HCEC 1CT (cell line): ENCODE measurements around the gene TPCN2.

Source experiments
- DNase-seq: peaks from one replicate; pipeline ENCODE4 v3.0.0-alpha.2; 2017

TPCN2 gene

DNA sequence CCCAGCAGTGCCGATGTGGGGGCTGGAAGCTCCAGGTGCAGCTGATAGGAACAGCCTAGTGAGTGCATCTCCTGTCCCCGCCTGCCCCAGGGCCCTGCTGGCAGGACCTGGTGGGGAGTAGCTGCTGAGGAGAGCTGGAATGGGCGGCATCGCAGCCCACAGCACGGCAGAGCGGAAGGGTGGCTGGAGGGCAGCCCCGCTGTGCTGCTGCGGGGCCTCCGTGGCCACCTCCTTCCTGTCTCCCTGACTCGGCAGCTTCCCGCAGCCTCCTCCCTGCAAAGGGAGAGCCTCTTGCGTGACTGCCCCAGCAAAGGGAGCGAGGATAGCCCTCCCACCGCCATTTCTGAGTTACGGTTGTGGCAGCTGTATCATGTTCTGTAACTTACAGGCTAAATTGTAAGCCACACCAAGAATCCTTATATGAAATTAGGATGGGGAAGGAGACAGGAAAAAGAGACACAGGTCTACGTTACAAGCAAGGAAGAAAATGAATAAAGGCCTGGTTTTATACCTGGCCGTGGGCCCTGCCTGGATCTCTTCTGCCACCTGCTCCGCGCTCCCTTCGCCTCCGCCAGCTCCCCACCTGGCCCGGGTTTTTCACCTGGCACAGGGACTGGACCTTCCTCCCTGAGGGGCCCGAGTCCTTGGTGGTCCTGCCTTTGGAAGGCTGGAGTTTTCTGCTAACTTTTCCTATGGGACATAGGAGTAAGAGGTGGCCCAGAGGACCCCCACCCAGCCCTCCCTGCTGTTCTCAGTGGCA, 10.0 kb downstream of the TPCN2 start:
- DNase-seq = no peak

DNA sequence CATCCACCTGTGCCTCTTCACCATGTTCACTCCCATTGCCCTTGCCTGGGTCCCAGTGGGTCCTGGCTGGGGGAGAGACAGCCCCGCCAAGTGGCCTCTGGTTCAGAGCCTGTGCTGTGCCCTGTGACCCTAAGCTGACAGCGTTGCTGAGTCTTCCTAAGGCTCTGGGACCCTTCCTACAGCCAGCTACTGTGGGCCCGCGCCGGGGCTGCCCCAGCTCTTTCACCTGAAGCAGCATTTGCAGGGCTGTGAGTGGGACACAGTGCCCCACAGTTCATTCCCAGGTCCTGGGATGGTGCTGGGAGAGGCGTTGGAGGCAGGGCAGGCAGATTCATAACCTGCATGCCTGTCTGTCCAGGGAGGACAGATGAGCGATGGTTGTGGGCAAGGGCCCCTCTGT, 10.7 kb downstream of the TPCN2 start:
- no peak for DNase-seq

DNA sequence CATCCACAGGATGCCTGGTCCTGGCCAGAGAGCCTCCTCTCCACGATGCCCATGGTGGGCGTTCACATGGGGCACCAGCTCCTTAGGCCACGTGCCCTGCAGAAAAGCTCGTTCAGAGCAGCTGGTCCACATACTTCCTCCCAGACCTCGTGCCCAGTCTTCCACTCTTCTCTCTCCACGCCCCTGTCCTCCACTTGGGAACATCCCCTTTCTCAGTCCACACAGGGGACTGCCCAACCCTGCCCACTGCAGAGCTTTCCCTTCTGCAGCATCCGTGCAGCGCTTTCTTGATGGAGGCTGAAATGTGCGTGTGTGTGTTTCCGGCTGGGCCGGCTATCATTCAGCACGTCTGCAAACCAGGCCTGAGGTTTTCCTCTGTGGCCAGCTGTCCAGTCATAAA, 11.3 kb downstream of the TPCN2 start:
- no peak for DNase-seq

DNA sequence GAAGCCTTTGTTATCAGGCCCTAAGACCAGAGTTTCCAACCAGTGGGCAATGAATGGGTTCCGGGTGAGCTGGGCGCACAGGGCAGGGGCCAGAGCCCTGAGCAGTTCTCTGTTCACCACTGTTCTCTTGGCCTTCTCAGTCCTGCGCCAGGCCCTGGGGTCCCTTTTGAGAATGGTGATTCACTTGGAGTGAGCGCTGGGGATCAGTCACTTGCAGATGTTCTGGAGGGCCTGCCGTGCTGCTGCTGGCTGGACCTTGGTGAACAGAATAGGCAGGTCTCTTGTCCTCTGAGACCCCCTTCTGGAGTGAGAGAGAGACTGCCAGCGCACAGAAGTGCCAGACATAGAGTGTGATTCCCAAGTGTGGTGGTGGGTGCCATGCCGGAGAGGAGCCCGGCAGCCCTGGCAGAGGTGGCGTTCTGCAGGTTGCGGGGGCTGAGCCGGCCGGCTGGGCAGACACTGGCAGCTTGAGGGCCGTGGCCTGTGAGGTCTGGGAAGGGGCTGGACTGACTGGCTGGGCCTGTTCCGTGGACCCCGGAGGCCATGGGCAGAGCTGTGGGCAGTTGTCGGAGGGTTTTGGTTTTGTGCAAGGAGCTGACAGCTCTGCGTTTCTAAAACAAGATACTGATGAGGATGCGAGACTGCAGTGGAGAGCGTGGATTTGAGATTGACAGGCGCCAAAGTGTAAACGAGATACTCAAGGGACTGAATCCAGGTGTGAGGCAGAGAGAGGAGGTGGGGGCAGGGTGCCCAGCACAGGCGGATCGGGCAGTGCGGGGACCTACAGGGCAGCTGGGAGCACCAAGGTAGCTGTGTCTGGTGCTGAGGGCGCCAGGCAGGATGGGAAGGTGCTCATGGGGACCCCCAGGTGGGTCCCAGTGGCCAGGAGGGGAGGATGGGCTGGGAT, 12.3 kb downstream of the TPCN2 start:
- no peak for DNase-seq

DNA sequence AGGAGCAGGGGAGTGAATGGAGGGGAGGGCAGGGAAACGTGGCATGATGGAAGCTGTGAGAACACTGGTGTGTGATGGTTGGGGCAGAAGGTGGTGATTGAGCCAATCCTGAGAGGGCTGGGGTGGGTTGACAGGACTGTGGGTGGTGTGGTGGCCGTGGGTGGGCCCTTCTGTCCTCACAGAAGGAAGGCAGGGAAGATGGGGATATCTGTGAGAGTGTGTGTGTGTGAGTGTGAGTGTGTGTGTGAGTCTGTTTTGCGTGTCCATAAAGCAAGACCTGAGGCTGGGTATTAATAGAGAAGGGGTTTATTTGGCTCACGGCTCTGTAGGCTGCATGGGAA, 13.0 kb downstream of the TPCN2 start:
- DNase-seq = no peak

DNA sequence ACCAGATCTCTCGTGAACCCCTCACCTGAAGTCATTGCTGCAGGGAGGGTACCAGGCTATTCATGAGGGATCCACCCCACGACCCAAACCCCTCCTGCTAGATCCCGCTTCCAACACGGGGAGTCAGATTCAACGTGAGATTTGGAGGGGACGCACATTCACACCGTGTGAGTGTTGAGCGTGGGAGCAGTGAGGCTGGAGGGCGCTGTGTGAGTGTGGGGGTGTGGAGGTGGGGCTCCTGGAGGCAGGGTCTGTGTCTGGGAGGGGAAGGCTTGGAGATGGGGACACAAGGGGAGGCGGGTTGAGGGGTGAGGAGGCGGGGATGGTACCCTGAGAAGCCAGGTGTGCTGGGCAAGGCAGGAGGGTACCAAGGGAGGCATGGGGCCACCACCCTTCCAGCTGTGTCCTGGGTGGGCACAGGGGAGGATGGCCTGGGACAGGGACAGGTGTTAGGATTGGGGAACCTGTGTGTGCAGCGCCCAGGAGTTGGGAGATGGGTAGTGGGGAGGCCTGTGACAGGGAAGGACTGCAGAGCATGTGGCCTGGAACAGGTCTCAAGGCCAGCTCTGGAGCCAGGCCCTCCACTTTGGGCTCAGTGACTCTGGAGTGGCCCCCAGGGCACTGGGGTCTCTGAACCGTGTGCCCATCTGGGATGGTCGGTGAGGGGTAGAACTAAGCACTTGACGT, 13.6 kb downstream of the TPCN2 start:
- no peak for DNase-seq

DNA sequence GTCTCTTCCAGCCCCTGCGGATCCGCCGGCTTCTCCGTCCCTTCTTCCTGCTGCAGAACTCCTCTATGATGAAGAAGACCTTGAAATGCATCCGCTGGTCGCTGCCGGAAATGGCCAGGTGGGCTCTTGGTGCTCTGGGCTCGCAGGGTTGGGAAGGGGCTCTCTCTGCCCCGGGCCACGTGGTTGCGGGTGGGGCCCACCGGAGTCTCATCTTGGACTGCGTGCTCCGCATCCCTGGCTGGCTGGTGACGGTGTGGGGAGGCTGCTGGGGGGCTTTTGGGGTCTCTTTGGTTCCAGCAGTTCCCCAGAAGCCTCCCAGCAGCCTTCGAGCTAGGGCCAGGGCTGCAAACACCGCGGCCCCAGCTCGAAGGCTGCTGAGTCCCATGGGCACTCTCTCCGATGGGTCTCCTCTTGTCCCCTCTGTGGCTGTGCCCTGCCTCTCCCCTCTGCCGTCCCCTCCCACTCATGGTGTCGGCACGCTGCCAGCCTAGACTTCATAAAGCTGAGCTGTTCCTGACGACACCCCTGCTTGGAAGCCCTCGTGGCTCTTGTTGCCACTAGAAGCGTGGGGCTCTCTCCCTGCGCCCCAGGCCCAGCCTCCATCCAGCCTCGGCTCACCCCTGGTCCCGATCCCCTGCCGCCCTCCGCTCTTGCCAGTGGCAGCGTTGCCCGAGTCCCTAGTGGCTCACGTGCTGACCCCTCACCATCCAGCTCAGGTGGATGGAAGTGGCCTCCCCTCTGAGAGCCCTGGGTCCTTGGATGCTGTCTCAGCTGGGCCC, 14.3 kb downstream of the TPCN2 start:
- no peak for DNase-seq

DNA sequence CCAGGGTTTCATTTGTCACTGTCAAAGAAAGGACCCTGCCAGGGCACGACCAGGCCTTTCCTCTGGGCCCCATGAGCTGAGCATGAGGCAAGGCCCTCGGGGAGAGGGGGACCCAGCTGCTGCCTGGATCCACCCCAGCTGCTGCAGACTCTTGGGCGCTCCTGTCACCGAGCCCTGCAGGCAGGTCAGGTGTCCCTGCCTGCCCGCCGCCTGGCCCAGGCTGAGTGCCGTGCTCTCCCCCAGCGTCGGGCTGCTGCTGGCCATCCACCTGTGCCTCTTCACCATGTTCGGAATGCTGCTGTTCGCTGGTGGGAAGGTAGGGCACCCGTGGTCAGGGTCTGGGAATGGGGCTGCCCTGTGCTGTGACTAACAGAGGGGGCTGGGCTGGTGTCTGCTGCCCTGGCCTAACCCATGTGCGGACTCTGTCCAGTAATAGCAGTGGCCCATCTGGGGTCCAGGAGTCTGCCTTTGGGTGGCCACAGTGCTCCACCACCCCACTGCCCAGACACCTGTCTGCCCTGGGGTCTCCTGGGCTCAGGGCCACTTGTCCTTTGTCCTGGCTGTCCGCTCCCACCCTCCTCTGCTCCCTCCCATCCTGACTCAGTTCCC, 15.0 kb downstream of the TPCN2 start:
- no peak for DNase-seq

DNA sequence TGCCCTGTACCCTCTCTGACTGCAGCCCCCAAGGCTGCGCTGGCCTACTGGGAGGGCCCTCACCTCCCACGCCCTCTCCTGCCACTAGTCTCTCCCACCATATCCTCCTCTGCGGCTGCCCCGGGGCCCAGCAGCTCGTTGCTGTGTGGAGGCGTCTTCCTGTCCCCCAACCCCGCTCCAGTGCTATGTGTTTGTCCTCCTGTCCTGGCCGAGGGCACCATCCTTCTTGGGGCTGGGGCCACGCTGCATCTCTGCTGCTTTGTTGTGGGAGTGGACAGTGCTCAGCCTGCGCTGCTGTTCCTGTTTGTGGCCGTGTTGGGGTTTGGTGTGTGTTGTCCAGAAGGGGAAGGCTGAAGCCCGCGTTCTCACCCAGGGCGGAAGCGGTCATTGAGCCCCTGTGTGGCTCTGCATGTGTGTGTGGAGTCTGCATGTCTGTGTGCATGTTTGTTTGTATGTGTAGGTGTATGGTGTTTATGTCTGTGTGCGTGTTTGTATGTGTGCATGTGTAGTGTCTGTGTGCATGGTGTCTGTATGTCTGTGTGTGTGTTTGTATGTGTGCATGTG, 15.7 kb downstream of the TPCN2 start:
- no peak for DNase-seq

DNA sequence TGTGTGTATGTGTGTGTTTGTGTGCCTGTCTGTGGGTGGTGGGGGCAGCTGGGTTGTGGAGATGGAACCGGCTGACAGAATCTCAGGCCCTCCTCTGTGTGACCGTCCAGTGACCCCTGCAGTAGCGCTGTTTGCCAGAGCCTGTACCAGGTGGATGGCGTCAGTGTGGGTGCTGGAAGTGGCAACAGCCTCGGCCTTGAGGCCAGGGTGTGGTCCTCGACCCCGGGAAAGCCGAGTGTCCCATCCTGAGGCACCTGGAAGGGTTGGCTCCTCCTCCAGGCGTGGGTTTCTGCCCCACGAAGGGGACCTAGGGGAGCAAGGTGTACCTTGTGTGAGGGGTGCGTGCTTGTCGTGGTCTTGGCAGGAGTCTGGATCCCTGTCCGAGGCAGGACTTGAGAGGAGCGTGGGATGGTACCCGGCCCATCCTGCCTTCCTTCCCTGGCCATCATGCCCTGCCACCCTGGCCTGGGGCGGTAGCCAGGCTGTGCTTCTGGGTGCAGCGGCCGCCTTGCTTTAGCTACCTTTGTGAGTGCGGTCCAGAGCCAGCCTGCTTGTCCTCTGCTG, 16.5 kb downstream of the TPCN2 start:
- DNase-seq = no peak

DNA sequence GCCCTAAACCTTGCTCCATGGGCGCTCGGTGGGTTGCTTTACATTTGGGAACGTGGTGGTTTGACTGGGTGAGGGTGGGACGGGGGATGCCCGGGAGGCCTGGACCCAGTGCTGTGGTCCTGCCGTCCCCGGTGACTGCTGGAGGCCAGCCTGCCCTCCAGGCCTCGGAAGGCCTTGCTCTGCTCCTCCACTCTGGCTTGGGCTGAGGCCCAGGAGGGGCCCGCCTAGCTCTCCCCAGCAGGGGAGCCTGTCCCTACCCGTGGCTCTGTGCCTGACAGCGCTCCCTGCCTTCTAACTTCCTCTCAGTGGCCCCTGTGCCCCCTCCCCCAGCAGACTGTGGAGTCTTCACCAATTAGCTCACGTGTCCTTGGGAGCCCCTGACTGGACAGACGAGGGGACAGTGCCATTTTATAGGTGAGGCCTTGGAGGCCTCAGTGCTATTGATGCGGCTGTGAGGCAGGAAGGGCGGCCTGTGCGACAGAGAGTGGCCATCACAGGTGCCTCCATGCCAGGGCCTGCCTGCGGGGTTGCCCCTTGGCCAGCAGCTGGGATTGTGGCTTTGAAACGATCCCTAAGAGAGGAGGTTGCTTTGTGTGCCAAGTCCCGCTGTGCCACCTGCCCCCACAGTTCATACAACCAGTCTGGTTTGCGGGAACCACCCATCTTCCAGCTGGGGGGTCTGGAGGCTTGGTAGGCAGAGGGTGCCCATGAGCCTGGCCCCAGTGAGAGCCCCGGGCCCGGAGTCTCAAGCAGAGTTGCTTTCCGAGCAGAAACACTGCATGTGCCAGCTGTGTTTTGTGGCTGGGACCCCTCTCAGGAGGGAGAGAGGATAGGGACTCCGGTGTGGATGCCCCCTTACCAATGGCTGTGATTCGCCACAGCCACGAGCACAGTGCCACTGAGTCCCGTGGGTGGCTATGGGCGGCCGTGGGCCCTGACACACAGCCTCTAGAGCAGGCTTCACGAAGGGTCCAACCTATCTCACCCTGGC, 17.7 kb downstream of the TPCN2 start:
- no peak for DNase-seq

DNA sequence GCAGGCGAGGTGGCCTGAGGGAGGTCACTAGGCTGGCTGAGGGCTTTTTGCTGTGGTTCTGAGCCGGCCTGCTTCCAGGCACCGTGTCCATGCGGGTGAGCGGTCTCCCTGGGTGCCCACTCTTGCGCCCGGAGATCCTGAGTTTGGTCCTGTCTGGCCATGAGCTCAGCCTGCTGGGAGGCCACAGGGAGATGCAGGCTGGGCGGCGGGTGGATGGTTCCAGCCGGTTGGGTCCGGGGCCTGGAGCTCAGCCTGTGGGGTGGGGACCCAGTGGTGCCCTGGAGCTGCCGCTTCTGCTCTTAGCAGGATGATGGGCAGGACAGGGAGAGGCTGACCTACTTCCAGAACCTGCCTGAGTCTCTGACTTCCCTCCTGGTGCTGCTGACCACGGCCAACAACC, 18.5 kb downstream of the TPCN2 start:
- no peak for DNase-seq

DNA sequence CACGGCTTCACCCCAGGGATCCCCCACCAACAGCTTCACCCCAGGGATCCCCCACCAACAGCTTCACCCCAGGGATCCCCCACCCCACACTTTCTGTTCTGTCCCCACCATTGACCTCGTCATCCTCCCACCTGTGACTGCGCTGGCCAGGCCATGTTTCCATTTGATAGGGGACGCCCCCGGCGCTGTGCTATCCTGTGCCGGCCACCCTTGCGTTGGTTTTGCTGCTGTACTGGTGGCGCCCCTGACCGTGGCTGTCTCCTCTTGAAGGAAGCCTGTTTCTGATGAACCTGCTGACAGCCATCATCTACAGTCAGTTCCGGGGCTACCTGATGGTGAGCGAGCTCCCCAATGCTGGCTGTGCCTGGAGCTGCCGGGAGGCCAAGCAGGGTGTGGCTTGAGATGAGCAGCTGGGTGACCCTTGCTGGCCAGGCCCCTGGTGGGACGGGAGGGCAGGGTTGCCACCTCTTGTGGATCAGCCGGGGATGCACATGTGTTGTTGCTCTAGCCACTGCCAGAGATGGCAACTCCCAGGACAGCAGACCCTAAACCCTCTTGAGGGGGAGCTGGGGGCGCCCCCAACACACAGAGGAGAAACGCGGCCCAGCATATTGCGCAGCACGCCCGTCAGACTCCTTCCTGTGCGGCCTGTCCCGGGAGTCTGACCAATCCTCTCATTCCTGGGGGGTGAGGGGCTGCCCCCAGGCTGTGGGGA, 22.5 kb downstream of the TPCN2 start:
- DNase-seq = no peak

DNA sequence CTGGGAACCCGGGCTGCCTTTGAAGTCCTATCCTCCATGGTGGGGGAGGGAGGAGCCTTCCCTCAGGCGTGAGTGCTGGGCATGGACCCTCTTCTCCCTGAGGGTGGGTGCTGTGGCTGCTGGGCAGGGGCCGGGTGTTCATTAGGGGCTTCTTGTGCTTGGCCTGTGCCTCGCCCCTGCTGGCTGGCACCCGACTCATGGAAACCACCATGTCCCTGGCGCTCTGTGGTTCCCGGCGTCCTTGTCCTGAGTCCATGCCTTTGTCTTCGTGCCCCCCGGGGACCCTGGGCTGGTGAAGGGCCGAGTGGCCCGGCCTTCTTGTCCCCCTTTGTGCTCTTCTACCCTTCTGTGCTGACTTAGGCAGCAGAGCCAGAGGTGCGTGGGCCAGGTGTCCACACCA, 23.2 kb downstream of the TPCN2 start:
- no peak for DNase-seq

DNA sequence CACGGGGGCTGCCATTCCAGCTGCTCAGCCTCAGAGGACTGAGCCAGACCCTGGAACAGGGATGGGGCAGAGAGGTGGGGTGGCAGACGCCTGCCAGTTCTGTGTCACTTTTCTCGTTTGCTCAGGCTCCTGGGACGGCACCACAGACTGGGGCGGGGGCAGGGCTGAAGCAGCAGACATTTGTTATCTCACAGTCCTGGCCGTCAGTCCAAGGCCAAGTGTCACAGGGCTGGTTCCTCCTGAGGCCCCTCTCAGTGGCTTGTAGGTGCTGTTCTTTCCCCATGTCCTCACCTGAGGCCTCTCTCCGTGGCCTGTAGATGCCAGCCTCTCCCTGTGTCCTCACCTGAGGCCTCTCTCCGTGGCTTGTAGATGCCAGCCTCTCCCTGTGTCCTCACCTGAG, 24.7 kb downstream of the TPCN2 start:
- DNase-seq = no peak

DNA sequence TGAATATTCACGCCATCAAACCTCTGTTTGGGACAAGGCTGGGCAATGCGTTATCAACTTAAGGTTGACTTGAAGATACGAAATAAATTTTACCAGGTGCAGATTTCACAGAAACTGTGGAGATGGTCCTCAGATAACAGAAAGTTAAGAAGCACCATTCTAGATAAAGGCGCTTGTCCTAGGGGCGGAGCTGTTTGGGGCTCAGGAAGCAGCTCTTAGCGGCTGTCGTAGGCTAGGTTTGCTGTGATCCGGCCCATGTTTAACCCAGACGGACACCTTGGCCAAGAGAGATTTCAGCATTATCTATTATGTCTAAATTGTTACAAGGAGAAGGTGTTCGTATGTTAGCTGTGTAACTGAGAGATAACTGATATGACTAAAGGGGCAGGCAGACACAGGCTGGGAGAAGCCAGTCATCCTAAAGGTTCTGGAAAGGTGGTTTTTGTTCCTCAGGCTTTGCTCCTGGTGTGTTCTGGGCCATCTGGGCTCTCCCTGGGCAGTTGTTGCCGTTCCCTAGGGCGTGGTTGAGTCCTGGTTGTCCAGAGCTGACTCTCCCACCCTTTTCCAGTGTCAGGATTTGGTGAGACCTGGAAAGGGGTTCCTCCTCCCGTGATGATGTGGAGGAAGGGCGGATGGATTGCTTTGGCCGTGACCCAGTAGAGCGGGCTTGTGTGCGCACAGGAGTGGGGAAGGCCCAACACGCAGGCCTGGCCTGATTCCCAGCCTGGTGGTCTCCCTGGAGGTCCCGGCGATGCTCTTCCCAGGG, 25.8 kb downstream of the TPCN2 start:
- DNase-seq = no peak

DNA sequence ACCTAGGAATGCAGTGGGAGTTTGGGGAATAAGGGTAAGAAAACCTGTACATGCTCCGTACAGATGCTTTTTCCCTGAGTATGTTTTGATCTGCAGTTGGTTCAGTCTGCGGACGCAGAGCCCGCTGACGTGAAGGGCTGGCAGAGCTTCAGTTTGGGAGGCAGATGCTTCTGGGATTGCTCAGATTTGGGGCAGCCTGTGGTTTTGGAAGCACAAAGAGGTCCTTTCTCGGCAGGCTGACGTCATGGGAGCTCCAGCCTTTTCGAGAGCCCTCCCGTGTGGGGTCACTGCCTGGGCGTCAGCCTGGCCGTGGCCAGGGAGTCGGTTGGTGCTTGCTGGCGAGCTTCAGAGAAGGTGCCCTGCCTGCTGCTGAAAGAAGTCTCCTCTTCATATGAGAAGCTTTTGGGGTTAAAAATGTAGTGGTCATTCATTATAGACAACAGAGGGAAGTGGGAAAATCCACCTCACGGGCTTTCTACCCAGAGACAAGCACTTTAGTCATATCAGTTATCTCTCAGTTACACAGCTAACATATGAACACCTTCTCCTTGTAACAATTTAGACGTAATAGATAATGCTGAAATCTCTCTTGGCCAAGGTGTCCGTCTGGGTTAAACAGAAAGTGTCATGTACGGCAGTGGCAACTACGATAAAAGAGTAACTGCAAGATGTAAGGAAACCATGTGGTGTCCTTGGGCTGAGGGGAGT, 26.8 kb downstream of the TPCN2 start:
- peak; percentile 88 for DNase-seq

DNA sequence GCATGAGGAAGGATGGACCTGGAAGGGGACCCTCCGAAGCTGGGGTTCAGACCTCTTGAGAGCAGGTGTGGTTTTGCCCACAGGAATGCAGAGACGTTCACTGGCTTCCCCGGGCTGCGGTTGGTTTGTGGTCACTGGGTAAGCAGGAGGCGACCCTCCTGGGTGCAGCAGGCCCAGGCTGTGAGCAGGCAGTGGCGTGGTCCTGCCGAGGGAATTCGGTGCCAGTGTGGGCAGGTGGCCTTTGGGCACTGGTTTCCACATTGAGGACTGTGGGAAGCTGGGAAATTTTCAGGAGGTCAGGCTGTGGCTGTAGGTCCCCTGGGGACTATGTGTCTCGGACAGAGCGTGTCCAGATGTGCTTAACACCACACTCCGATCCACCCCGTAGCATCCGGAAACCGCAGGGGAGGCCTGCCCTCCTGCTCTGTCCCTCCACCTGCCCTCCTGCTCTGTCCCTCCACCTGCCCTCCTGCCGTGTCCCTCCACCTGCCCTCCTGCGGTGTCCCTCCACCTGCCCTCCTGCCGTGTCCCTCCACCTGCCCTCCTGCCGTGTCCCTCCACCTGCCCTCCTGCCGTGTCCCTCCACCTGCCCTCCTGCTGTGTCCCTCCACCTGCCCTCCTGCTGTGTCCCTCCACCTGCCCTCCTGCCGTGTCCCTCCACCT, 27.5 kb downstream of the TPCN2 start:
- no peak for DNase-seq
